Measurements from ENCODE around the gene GRM4.

- no peak for TF ChIP-seq CTCF (IDR thresholded peaks at IDR 0.05 in 8 of 11, conservative IDR thresholded peaks at IDR 0.05 in 3 of 11)
- no peak for TF ChIP-seq POLR2AphosphoS5 (IDR thresholded peaks at IDR 0.05)
Observed at GRCh38 chr6:34029489-34030280, 116.2 kb downstream of the GRM4 start.
